ELF-1 (cell line): ENCODE measurements around the gene GBX1.

ENCODE experiments used
- DNase-seq: peaks from one replicate; pipeline ENCODE4 v3.0.0-alpha.2; 2016; ENCODE audit warnings: low read depth, low spot score

The GBX1 gene

DNA sequence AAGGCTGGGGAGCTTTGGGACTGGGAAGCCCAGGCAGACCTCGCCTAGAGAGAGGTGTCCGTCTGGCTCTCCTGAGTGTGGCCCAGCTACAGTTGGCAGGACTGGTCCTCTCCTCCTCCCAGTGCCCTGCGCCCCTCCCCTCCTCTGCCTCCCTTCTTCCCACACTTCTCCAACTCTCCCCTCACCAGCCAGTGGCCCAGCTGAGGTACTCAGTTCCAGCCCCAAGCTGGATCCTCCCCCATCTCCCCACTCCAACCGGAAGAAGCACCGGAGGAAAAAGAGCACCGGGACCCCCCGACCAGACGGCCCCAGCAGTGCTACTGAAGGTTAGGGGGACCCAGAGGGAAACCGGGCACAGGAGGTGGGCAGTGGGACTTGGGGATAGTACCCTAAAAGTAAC lies 27.7 kb downstream of the GBX1 start:
- no peak for DNase-seq

DNA sequence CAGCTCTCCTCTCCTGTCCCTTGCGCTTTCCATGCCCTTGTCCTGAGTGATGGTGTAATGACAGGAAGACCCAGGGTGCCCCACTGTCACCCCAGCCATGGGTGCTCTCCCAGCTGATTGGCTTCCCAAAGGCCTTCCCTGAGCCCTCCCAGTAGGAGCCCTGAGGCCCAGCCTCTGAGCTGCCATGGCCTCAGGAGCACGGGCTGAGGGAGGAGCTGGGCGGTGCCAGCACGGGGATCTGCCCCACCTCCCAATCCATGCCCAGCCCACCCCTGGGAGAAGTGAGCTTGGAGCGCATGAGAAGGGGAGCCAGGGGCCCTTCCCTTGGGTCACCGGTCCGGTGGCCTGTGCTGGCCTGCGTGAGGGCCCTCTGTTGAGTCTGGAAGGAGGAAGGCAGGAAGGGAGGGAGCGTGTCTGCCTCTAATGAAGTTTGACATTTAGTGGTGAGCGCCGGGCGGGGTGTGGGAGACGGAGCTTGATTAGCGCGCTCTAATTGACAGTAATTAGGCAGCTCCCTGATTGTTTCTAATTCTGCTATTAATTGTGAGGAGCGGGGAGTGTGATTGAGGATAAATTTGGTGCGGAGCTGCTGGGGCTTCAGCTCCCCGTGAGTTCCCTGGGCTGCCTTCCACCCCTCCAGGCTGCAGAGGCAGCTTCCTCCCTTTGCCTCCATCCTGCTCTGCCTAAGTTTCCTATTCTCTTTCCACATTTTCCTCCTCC lies 28.3 kb downstream of the GBX1 start:
- DNase-seq, result no peak

DNA sequence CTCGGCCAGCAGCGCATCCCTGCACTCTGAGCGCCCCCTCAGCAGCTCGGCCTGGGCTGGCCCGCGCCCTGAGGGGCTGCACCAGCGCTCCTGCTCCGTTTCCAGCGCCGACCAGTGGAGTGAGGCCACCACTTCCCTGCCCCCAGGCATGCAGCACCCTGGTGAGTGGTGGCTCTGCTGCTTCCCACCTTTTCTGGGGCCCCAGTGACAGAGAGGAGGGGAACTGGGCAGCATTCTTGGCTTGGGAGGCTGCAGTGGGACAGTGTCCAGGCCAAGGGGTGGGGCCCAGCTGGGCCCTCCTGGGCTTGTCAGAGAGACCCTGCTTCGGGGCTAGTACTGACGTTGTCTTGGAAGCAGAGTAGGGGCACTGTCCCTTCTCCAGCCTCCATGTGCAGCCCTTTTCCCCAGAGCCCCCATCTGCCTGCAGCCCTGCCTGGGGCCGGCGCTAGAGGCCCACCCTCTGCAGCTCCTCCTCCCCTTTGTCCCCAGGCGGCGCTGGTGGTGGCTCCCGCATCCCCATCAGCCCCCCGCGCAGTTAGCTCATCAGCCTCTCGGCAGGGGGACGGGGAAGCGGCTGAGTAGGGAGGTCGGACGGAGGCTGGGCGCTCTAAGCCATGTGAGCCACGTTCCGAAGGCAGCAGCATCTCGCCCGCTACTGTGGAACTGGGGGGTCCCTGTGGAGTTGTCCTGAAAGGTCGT lies 29.2 kb downstream of the GBX1 start:
- DNase-seq, result peak; percentile 54

DNA sequence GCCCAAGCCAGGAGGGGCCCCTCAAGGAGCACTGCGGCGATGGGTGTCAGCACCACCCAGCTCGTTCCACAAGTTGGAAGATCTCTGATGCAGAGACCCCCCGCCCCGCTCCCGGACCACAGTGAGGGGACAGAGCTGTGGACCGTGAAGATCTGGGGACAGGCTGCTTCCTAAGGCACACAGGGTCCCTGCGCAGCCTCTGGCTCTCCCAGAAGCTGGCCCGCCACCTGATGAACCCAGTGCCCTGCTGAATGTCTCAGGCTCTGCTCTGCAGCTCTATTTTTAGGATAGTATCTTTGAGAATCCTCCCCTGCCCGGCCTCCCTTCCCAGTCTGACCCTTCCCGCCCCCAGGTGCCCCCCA lies 29.7 kb downstream of the GBX1 start:
- DNase-seq, result no peak

DNA sequence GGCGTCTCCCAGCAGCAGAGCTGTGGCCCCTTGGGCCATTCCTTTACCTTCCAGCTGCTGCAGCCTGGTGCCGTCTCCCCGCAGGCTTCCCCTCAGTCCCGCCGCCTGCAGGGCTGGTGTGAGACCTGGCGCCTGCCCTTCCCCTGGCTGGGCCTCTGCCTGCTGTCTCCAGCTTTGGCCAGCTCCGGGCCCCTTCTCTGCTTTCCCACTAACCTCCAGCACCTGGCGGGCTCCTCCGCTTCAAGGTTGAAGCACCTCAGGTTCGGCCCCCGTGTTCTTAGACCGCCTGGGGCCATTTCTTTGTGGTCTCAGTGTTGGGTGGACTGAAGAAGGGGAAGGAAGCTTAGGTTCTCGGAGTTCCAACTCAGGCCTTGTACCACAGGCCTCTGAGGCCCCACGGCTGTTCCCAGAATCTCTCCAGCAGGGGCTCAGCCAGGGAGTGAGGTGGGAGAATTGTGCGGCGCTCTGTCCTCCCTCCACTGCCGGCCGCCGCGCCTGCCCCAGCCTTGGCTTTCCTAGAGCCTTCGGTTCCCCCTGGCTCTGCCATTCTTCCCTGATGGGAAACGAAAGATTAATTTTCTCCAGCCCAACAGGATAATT lies 30.3 kb downstream of the GBX1 start:
- DNase-seq, result peak; percentile 80

DNA sequence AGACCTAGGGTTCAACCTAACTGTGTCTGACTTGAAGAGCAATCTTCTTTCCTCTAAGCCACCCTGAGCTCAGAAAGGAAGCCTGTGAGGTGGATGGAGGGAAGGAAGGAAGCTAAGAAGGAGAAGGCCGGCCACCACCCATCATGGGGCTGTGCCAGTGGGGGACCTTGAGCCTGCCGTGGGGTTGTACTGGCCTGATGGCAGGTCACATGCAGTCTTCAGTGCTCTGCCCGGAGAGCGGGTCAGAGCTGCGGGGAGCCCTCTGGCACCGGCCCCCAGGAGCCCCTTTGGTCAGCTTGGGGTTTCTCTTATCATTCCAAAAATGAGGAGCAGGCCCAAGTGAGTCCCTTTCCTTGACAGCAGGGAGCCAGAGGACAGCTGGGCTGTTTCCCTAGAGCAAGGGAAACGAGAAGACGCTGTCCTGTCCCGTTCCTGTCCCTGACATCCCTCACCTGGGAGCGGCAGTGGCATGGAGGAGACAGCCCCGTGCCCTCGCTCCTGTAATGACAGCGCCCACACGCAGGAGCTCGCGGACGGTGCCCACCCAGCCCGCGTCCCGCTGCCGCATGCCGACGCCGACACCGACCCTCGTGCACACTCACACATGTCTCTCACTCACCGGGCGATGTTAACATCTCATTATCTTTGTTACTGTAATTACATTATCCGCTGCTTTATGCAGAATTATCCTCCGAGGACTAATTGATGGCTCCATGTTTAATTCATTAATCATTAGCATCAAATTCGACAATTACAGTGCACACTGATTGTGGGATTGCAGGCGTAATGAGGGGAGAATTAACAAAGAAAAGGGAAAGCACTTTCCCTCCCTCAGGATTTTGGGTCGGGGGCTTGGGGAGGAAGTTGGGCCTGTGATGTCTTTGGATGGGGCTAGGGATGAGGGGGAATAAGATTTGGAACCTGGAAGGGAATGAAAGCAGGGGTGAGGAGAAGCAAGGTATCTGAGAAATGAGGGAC lies 31.3 kb downstream of the GBX1 start:
- no peak for DNase-seq

DNA sequence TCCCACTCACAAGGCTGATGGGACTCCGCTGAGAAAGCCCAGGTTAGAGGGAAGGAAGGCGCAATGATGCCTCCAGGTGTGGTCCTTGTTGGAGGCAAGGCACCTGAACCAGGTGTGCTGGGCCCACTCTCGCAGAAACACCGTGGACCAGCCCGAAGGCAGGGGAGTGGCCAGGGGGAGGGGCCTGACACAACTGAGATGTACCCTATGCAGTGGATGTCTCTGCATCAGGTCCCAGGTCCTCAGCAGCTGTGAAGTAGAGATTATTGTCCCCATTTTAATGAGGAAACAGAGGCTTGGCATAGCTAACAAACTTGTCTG lies 32.0 kb downstream of the GBX1 start:
- no peak for DNase-seq

DNA sequence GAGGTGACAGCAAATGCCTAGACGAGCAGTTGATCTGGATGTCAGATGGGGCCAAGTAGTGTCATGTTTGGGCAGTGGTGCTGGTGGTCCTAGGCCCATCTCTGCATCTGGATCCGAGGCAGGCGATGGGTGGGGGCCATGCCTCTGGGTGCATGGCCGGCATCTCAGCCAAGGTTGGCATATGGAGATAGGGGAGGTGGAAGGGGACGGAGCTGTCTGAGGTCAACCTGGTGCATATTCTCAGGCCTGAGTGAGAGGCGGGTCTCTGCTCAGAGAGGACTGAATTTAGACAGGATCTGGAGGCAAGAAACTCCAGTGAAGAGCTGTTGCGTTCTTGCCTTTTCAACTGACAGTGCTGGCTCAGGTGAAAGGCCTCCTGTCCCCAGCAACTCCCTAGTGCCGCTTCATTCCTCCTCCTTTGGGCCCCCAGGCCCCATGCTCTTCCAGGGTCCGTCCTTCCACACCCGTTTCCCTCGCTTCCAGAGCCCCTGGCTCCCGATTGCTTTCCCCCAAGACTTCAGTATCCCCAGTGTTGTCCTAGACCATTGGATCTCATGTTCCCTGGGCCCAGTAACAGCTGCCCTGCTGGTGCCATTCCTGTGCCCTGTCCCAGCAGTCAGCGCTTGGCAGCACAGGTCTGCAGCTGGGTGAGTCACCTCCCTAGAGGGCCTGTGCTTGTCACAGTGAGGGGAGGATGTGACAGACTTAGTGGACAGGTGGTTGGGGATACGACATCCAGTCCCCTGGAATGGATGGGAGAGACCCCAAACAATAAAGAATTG lies 32.6 kb downstream of the GBX1 start:
- DNase-seq, result no peak

DNA sequence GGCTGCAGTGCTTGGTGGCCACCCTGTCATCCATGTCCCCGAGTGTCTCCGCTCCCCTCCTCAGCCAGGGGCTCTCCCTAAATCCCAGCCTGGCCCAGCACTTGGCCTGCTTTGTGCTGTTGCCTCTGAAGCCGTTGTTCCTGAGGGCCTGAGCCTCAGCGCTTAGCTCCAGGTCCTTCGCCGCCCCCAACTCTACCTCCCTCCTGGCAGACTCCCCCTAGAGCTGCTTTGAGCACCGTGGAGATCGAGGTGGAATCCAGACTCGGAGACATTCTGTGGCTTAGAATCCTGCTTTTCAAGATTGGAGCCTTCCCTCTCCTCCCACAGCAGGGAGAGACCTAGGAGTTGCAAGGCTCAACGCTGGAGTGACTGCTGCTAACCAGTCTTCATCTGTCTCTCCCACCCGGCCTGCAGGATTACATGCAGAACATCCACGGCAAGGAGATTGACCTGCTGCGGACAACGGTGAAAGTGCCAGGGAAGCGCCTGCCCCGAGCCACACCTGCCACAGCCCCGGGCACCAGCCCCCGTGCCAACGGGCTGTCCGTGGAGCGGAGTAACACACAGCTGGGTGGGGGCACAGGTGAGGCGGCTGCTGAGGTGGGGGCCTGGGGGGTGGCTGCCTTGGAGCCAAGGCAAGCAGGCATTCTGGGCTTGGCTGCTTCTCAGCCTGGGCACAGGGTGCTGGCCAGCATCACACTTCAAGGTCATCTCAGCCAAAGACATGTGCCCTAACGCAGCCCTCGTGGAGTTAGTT lies 33.3 kb downstream of the GBX1 start:
- DNase-seq, result no peak

DNA sequence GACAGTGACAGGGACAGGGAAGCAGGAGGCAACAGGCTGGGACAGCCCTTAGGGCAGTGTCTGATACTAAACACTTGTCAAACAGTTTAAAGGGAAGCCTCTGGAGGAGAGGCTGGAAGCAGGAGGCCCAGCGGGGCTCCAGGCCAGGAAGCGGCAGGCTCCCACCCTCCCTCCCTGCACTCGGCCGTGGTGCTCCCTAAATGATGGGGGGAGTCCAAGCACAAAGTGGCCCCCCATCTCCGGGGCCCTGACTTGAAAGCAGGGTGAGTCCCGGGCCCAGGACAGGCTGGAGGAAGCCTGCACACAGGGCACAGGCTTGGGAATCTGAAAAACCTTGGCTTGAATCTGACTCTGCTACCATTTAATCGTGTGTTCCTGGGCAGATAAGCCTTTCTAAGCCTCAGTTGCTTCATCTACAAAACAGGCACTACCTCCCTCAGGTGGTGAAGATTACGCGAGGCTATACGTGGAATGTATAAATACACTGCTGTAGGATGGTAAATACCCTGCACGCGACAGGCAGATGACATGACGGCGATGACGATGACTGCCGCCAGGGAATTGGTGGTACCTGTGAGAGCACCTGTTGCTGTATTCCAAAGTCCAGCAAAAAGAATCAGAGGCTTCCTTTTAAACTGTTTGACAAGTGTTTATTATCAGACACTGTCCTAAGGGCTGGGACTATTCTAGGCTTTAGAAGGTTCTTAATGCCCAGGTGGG lies 34.1 kb downstream of the GBX1 start:
- DNase-seq, result no peak

DNA sequence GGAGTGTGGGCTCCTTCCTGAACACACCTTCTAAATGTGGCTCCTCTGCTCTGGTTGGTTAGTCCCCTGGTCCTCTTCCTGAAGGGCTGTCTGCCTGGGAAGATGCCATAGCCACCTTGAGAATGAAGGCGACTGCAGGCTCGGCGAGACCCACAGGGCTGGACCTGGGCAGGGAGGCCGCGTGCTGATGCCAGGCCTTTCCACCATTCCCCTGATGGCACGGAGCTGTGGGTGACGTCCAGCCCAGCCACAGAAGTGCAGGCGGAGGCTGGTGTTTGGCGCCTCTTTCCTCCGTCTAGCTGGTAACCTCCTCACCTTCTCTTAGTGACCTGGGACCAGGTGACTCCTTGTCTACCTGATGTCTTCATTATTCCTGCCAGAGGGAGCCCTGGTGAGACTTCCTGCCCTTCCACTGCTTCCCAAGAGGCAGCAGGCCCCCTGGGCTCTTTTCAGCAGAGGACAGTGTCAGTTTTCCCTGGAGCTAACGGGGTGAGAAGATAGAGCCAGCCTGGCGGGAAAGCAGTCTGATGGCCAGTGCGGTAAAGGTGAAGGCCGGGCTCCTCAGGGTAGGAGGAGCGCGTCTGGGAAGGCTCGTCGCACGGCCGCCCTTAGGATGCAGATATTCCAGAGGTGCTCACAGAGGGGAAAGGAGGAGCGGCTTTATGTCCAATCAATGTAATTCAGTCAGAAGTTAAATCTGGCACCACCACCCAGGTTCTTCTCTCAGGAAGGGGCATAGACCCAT lies 34.9 kb downstream of the GBX1 start:
- no peak for DNase-seq

DNA sequence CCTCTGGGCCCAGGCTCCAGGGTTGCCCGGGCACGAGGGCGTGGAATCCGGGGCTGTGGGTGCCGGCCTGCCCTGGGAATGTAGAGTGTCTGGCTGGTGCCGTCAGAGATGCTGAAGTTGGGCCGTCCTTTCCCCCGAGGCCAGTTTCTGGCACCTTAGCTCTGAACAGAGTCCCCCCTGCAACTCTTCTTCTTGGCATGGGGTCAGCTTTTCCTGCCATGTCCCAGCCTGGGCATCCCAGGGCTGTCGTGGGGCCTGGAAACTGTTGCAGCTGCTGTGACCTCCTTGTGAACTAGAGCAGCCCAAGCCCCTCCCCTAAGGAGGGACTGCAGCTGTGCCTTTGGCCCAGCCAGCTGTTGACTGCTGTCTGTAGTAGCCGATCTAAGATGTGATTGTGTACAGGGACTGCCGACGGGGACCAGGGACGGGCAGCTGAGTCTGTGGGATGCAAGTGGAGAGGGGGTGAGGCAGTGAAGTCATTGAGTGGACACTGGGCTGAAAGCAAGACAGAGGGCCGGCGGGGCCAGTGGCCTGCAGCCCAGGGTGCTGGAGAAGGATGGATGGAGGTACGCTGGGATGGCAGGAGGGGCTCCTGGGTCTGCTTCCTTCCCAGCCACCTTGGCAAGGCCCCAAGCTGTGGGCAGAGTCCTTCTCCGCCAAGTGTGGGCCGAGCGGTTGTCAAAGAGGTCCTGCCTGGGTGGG lies 35.8 kb downstream of the GBX1 start:
- DNase-seq, result no peak

DNA sequence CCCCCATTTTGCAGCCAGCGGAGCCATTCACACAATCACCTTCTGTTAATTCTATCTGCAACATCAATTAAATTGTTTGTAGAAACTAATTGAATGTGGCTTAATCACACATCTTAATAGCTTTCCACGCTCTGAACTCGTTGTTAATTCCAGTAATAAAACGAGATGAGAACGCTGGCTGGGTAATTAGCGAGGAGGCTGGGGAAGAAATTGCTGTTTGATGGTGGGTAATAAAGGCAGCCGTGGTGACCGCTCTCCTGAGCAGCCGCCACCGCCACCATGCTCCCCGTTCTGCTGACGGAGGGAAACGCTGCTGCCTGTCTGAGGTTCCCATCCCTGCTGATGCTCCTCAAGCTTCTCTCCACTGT lies 36.3 kb downstream of the GBX1 start:
- DNase-seq, result no peak

DNA sequence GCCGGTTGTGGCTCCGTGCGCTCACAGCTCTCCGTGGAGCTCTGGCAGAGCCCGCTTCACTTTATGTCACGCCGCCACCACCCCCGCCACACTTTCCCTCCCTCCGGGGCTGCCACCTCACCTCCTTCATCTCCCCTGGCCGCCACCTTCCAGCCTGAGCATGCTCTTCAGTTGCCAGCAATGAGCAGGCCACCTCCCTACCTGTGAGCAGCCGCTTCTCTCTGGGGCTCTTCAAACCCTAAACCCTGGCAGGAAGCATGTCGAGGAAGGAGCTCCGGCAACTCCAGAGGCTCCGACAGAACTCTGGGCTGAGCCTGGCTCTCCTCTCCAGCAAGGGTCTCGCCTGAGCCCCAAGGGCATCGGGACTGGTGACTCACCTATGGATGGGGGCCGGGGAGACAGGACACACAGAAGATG lies 36.7 kb downstream of the GBX1 start:
- DNase-seq, result no peak

DNA sequence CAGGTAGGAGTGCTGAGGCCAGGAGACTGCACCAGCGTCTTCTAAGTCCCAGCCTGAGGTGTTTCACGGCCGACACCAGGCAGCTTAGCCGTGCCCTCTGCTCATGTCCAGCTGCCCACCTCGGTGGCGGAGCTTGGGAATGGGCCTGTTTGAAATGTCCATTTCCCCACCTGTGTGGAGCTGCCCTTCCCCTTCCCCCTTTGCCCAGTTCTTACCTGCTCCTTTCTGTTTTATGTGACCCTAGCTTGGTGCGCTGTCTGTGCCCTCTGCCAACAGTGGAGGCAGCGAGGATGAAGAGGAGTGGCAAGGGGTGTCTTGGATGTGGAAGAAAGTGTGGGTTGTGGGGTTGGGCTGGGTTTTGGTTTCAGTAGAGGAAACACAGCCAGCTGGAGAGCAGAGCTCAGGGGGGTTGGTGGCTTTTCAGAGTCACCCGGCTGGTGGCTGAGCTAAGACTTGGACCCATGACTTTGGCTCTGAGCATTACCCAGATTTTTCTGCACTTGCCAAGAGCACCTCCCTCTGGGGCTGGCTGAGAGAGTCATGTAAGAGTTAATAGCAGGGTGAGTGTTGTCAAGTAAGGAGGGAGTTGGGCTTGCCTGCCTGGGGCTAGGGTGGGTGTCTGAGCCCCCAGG lies 37.4 kb downstream of the GBX1 start:
- no peak for DNase-seq

DNA sequence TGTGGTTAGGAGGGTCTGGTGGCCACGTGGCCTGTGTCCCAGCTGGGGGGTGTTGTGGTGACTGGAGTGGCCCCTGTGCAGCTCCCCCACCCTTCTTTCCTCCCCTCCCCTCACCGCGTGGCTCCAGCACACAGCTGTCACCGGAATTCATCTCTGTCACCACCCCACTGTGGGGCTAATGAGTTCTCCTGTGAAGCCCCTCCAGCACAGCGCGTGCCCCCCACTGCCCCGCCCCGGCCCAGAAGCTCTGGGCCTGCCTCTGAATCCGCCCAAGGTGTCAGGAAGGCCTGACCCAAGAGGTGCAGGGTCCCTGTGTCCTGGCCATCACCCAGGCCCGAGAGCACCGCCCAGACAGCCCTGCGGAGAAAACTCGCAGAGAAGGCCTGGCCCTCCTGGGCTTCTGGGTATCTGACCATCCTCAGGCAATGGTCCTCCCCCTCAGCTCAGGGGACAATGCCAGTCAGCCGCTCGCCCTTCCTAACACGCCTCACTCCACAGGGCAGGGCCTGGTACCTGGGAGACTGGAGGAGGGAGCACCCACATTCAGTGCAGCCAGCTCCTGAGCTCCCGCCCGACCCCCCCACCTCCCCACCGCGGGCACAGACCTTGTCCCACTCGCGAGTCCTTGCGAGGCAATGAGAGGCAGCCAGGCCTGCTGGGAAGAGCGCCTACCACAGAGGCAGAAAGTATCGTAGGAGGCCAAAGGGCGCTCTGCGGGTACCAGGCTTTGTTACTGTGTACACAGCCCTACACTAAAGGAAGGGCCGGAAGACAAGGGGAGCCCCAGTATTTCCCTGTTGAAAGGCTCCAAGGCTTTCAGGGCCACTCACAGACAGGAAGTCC lies 38.2 kb downstream of the GBX1 start:
- no peak for DNase-seq

DNA sequence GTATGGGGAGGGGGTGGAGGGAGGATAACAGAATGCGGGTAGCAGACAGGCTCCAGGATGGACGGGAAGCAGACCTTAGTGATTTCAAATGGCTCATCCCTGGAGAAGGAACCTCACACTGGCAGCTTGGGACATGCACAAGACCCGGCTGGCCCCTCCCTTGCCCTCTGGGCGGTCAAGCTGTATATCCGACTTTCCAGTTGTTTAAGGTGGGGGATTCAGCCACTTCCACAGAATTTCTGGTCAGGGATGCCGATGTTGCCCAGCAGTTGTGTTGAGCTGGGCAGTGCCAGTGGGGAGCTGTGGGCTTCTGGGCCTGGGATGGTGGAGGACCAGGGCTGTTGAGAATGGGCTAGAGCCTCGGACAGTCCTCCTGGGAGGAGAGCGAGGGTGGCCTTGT lies 38.8 kb downstream of the GBX1 start:
- no peak for DNase-seq
